VCaP (cell line): ENCODE results near the gene GPR132.

ENCODE experiments used
- H3K27ac ChIP-seq: fragments of 450-650 bp; 2 replicates; pipeline ENCODE4 v1.5.1; 2017
- TF ChIP-seq, protein P1 (sequence below): fragments of 450-650 bp; conservative IDR thresholded peaks from 2 replicates; pipeline ENCODE4 v1.5.1; 2017; ENCODE audit warnings: mild to moderate bottlenecking, moderate library complexity

The GPR132 gene

DNA sequence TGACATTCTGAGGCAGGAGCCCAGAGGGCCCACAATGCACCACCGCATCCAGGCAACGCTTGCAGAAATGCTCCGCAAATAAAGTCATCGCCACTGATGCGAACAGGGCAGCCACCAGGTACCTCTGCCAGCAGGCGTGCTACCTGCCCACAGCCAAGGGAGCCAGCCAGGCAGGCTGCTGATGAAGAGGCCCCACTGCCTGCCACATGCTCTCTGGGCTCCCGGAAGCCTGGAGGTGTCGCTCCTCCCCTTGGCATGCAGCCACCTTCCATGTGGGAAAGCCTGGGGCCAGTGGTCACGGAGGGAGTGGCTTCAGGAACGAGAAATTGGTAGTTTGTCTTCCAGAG, 14.7 kb downstream of the GPR132 start:
- H3K27ac ChIP-seq = no peak overlapping the region
- TF ChIP-seq, protein P1, sequence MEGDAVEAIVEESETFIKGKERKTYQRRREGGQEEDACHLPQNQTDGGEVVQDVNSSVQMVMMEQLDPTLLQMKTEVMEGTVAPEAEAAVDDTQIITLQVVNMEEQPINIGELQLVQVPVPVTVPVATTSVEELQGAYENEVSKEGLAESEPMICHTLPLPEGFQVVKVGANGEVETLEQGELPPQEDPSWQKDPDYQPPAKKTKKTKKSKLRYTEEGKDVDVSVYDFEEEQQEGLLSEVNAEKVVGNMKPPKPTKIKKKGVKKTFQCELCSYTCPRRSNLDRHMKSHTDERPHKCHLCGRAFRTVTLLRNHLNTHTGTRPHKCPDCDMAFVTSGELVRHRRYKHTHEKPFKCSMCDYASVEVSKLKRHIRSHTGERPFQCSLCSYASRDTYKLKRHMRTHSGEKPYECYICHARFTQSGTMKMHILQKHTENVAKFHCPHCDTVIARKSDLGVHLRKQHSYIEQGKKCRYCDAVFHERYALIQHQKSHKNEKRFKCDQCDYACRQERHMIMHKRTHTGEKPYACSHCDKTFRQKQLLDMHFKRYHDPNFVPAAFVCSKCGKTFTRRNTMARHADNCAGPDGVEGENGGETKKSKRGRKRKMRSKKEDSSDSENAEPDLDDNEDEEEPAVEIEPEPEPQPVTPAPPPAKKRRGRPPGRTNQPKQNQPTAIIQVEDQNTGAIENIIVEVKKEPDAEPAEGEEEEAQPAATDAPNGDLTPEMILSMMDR = no peak

DNA sequence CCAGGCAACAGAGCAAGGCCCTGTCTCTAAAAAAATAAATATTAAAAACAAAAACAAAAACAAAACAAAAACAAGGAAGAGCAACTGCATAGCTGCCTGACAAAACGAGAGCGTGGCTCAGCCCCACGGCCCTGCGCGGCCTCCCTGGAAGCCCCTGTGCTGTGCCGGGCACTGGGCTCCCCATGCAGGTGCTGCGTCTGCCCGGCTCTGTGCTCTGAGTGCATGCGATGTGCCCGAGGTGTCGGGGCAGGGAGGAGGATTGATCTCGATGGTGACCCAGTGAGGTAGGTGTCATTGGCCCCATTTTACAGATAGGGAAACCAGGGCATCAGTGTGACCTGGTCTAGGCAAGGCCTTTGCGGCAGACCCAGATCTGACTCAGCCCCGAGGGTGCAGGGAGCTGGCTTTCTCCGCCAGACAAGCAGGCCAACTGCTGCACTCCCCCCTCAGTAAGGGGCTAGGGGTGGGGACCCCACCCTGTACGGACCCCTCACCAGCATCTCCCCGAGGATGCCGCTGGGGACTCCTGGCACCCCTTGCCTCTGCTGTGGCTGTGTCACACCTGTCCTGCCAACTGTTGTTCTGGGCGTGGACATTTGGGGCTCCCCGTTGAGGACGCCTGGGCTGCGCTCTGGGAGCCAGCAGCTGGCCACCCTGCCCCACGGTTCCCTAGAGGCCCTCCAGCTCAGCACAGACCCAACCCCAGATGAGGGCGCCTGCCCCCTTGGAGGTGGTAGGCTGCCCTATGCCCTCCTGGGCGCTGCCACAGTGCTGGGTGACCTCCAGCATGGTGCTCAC, 15.3 kb downstream of the GPR132 start:
- TF ChIP-seq, protein P1 = no peak
- no peak overlapping the region for H3K27ac ChIP-seq

DNA sequence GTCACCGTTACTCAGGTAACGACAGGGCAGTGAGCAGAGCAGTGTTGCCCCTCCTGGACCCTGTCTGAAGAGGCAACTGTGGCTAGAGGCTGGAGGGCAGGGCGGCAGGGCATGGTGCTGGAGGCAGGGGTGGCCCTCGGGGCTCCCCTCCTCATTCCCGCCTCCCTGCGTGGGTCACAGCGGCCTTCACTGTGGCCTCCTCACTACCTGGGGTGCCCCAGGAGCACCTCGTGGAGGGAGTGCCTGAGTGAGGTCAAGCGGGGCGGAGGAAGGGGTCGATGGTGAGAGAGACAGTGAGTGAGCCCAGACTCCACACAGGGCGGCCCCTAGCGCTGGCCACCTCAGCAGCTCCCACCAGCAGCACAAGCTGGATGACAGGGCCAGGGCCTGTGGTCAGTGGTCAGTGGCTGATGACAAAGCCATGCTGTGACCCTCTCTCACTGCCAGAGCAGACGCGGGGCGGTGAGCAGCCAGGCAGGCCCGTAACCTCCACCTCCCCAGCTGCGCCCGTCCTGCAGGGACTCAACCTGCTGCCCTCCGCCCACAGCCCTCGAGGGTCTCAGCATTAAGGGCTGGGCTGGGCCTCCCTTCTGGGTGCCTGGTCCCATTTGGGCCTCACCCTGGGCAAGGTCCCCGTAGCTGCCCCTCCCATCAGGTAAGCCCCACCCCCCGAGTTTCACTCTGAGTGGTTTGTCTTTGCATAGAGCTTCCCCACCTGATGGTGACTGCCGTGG, 17.8 kb downstream of the GPR132 start:
- TF ChIP-seq, protein P1 = no peak
- H3K27ac ChIP-seq = no peak overlapping the region

DNA sequence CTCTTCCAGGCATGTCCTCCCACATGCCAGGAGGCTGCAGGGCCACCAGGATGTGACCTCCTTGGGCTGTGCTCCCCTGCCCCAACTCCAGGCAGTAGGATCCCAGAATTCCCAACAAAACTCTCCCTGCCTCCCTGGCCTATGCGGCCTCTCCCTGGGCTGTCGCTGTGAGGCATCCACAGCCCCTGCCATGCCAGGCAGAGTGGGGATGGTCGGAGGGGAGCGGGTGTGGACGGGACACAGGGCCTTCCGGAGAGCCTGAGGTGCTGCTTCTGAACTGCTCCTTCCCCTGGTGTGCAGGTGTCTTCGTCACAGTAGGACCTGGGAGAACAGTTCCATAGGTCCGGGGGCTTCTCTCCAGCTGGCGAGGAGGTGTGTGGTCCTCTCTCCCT, 18.3 kb downstream of the GPR132 start:
- no peak overlapping the region for H3K27ac ChIP-seq
- TF ChIP-seq, protein P1 = no peak

DNA sequence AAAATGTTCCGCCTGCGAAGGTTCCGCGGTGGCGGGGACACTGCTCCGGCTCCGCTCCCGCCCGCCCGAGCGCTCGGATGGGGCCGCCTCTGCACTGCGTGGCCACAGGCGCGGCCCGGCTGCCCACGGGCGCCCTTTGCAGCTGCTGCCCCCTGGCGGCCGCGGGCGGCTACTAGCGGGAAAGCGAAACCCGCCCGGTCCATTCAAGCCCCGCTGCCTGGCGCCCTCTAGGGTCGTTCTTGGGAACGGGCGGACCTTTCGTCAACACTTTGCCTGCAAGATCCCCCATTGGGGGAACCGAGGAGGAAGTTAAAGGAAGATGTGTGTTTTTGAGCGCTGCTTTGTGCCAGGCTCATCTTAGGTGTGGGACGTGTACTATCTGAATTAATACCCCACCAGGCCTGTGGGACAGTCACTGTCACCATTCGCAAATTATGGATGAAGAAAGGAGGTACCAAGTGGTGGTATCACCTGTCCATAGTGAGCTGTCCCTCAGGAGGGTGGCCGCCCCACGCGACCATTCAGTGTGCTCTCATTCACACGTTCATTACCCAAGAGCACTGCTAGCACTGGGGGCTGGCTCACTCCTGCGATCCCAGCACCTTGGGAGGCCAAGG, 19.4 kb downstream of the GPR132 start:
- TF ChIP-seq, protein P1 = peak; percentile 100
- H3K27ac ChIP-seq = no peak overlapping the region

DNA sequence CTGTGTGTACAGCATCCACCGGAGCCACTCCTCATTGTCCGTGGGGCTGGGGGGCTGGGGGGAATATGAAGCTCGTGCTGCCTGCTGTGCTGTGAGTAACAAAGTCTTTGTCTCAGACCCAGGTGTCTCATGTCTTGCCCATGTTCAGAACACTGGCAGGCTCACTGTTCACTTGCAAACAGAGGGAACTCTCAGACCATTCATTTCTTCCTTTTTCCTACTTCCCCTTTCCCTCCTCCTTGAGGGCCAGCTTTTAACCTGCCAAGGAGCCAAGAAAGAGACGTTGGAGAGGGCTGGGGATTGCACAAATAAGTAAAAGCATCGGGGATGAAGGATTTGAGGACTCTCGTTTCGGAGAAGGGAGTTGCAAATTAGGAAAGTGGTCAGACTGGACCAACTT, 21.6 kb downstream of the GPR132 start:
- no peak overlapping the region for H3K27ac ChIP-seq
- TF ChIP-seq, protein P1 = no peak

DNA sequence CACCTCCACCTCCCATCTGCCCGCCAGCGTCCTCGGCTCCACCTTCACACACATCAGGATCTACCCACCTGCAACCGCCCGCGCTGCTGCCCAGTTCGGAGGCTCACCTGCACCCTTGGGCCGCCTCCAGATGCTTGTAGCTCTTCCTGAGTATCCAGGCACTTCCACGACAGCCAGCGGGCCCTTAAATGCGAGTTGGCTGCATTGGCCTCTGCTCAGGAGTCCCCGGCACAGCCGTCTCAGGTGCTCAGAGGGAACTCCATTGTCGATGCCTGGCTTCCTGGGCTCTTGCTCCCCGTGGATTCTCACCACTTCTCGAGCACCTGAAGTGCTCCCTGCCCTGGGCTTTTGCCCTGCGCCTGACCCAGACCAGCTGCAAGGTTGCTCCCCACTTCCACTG, 22.4 kb downstream of the GPR132 start:
- TF ChIP-seq, protein P1 = no peak
- no peak overlapping the region for H3K27ac ChIP-seq
